ENCODE results near the gene TC2N.

DNA sequence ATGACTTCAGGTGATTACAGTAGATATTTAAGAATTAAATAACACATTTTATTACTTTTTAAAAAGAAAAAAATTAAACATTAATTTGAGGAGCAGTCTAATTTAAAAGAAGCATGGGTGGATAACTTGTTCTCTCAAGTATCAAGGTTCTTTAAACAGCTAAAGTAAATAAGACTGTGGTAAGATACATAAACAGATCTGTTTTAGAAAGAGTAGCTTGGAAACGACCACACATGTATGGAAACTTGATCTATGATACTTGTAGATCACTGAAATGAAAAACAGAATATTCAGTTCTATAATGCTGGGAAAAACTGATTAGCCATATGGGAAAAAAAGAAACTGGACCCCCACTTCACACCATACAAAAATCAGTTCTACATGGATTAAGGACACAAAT lies 36.0 kb downstream of the TC2N start:
- TF ChIP-seq, protein P1, sequence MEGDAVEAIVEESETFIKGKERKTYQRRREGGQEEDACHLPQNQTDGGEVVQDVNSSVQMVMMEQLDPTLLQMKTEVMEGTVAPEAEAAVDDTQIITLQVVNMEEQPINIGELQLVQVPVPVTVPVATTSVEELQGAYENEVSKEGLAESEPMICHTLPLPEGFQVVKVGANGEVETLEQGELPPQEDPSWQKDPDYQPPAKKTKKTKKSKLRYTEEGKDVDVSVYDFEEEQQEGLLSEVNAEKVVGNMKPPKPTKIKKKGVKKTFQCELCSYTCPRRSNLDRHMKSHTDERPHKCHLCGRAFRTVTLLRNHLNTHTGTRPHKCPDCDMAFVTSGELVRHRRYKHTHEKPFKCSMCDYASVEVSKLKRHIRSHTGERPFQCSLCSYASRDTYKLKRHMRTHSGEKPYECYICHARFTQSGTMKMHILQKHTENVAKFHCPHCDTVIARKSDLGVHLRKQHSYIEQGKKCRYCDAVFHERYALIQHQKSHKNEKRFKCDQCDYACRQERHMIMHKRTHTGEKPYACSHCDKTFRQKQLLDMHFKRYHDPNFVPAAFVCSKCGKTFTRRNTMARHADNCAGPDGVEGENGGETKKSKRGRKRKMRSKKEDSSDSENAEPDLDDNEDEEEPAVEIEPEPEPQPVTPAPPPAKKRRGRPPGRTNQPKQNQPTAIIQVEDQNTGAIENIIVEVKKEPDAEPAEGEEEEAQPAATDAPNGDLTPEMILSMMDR (conservative IDR thresholded peaks at IDR 0.05; ENCODE audit: low read depth in 2 of 2) = no peak
- no peak for TF ChIP-seq POLR2AphosphoS5 (IDR thresholded peaks at IDR 0.05; ENCODE audit: low read depth)
- TF ChIP-seq, protein P2, sequence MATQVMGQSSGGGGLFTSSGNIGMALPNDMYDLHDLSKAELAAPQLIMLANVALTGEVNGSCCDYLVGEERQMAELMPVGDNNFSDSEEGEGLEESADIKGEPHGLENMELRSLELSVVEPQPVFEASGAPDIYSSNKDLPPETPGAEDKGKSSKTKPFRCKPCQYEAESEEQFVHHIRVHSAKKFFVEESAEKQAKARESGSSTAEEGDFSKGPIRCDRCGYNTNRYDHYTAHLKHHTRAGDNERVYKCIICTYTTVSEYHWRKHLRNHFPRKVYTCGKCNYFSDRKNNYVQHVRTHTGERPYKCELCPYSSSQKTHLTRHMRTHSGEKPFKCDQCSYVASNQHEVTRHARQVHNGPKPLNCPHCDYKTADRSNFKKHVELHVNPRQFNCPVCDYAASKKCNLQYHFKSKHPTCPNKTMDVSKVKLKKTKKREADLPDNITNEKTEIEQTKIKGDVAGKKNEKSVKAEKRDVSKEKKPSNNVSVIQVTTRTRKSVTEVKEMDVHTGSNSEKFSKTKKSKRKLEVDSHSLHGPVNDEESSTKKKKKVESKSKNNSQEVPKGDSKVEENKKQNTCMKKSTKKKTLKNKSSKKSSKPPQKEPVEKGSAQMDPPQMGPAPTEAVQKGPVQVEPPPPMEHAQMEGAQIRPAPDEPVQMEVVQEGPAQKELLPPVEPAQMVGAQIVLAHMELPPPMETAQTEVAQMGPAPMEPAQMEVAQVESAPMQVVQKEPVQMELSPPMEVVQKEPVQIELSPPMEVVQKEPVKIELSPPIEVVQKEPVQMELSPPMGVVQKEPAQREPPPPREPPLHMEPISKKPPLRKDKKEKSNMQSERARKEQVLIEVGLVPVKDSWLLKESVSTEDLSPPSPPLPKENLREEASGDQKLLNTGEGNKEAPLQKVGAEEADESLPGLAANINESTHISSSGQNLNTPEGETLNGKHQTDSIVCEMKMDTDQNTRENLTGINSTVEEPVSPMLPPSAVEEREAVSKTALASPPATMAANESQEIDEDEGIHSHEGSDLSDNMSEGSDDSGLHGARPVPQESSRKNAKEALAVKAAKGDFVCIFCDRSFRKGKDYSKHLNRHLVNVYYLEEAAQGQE (IDR thresholded peaks at IDR 0.05; ENCODE audit: unreplicated experiment) = no peak
- no peak for TF ChIP-seq ZNF331 (CRISPR knock-in tag; IDR thresholded peaks at IDR 0.05; ENCODE audit: low read depth)
- TF ChIP-seq, protein P3, sequence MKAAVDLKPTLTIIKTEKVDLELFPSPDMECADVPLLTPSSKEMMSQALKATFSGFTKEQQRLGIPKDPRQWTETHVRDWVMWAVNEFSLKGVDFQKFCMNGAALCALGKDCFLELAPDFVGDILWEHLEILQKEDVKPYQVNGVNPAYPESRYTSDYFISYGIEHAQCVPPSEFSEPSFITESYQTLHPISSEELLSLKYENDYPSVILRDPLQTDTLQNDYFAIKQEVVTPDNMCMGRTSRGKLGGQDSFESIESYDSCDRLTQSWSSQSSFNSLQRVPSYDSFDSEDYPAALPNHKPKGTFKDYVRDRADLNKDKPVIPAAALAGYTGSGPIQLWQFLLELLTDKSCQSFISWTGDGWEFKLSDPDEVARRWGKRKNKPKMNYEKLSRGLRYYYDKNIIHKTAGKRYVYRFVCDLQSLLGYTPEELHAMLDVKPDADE (IDR thresholded peaks at IDR 0.05) = no peak
- TF ChIP-seq STAT1 (IDR thresholded peaks at IDR 0.05; ENCODE audit: unreplicated experiment) = no peak
- TF ChIP-seq EZH2 (IDR thresholded peaks at IDR 0.05; ENCODE audit: low read depth, unreplicated experiment) = no peak
- TF ChIP-seq EZH2phosphoT487 (IDR thresholded peaks at IDR 0.05; ENCODE audit: unreplicated experiment) = no peak
- TF ChIP-seq ZNF114 (CRISPR knock-in tag; IDR thresholded peaks at IDR 0.05) = no peak
- TF ChIP-seq CREB1 (CRISPR knock-in tag; IDR thresholded peaks at IDR 0.05; ENCODE audit: low read depth) = no peak
- TF ChIP-seq JUNB (IDR thresholded peaks at IDR 0.05; ENCODE audit: unreplicated experiment) = no peak
- TF ChIP-seq, protein P4, sequence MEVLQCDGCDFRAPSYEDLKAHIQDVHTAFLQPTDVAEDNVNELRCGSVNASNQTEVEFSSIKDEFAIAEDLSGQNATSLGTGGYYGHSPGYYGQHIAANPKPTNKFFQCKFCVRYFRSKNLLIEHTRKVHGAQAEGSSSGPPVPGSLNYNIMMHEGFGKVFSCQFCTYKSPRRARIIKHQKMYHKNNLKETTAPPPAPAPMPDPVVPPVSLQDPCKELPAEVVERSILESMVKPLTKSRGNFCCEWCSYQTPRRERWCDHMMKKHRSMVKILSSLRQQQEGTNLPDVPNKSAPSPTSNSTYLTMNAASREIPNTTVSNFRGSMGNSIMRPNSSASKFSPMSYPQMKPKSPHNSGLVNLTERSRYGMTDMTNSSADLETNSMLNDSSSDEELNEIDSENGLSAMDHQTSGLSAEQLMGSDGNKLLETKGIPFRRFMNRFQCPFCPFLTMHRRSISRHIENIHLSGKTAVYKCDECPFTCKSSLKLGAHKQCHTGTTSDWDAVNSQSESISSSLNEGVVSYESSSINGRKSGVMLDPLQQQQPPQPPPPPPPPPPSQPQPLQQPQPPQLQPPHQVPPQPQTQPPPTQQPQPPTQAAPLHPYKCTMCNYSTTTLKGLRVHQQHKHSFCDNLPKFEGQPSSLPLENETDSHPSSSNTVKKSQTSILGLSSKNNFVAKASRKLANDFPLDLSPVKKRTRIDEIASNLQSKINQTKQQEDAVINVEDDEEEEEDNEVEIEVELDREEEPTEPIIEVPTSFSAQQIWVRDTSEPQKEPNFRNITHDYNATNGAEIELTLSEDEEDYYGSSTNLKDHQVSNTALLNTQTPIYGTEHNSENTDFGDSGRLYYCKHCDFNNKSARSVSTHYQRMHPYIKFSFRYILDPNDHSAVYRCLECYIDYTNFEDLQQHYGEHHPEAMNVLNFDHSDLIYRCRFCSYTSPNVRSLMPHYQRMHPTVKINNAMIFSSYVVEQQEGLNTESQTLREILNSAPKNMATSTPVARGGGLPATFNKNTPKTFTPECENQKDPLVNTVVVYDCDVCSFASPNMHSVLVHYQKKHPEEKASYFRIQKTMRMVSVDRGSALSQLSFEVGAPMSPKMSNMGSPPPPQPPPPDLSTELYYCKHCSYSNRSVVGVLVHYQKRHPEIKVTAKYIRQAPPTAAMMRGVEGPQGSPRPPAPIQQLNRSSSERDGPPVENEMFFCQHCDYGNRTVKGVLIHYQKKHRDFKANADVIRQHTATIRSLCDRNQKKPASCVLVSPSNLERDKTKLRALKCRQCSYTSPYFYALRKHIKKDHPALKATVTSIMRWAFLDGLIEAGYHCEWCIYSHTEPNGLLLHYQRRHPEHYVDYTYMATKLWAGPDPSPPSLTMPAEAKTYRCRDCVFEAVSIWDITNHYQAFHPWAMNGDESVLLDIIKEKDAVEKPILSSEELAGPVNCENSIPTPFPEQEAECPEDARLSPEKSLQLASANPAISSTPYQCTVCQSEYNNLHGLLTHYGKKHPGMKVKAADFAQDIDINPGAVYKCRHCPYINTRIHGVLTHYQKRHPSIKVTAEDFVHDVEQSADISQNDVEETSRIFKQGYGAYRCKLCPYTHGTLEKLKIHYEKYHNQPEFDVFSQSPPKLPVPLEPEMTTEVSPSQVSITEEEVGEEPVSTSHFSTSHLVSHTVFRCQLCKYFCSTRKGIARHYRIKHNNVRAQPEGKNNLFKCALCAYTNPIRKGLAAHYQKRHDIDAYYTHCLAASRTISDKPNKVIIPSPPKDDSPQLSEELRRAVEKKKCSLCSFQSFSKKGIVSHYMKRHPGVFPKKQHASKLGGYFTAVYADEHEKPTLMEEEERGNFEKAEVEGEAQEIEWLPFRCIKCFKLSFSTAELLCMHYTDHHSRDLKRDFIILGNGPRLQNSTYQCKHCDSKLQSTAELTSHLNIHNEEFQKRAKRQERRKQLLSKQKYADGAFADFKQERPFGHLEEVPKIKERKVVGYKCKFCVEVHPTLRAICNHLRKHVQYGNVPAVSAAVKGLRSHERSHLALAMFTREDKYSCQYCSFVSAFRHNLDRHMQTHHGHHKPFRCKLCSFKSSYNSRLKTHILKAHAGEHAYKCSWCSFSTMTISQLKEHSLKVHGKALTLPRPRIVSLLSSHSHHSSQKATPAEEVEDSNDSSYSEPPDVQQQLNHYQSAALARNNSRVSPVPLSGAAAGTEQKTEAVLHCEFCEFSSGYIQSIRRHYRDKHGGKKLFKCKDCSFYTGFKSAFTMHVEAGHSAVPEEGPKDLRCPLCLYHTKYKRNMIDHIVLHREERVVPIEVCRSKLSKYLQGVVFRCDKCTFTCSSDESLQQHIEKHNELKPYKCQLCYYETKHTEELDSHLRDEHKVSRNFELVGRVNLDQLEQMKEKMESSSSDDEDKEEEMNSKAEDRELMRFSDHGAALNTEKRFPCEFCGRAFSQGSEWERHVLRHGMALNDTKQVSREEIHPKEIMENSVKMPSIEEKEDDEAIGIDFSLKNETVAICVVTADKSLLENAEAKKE (CRISPR knock-in tag; IDR thresholded peaks at IDR 0.05) = no peak
- no peak for TF ChIP-seq NANOG (IDR thresholded peaks at IDR 0.05; ENCODE audit: borderline replicate concordance)

Data from GM23338 (cell line).